Vagina (tissue), 2 donors: ENCODE measurements around the gene SLC5A6. TPM values are rescaled to one million over a fixed set of nuclear protein-coding genes. Genes with fewer than 3 reads are reported as not detected.

Experiments used
- DNase-seq, 2 donors: peaks; one replicate each; pipeline ENCODE4 v3.0.0-alpha.2; 2017; ENCODE audit errors: extremely low spot score in 2 of 2
- H3K27ac ChIP-seq: fragments of 200-600 bp; sonication (generic); one replicate; pipeline ENCODE4 v1.5.1; 2019
- H3K27me3 ChIP-seq: fragments of 200-600 bp; sonication (generic); one replicate; pipeline ENCODE4 v1.5.1; 2019
- H3K36me3 ChIP-seq, 2 donors: fragments of 200-600 bp; sonication (generic); one replicate each; pipeline ENCODE4 v1.5.1; 2017 to 2019
- H3K4me1 ChIP-seq: fragments of 200-600 bp; sonication (generic); one replicate; pipeline ENCODE4 v1.5.1; 2019
- H3K4me3 ChIP-seq, 2 donors: fragments of 200-600 bp; sonication (generic); 1 replicate in 1 of 2; 2 replicates in 1 of 2; pipeline ENCODE4 v1.5.1; 2016 to 2019
- H3K9me3 ChIP-seq: fragments of 200-600 bp; sonication (generic); one replicate; pipeline ENCODE4 v1.5.1; 2019
- CTCF ChIP-seq, 3 experiments: fragments of 450-650 bp in 2 of 3; fragments of 200-600 bp in 1 of 3; sonication (generic) in 1 of 3; IDR thresholded peaks; one replicate each; pipeline ENCODE4 v1.5.1; 2017 to 2019; ENCODE audit warnings: antibody characterized with exemption in 3 of 3, mild to moderate bottlenecking in 2 of 3, moderate library complexity in 2 of 3
- POLR2A ChIP-seq, 2 donors: fragments of 450-650 bp; IDR thresholded peaks; one replicate each; pipeline ENCODE4 v1.6.1; 2017; ENCODE audit warnings: antibody characterized with exemption in 2 of 2, mild to moderate bottlenecking in 2 of 2, moderate library complexity in 2 of 2
- POLR2AphosphoS5 ChIP-seq, 2 donors: sonication (generic); formaldehyde crosslinking; IDR thresholded peaks; one replicate each; pipeline ENCODE4 v1.9.0; 2017; ENCODE audit warnings: antibody characterized with exemption in 2 of 2, mild to moderate bottlenecking in 2 of 2, low read depth in 1 of 2; ENCODE audit not compliant: insufficient read depth in 1 of 2
- intact Hi-C: fragments of 100-400 bp; cut with DNase I; formaldehyde crosslinking; loops from one replicate; pipeline ENCODE4 v1.15.1; 2023
- total RNA-seq: library from RNA; depleted of rRNA; stranded (reverse); fragments of >200 nt; gene quantifications from one replicate; pipeline ENCODE4 v1.2.3, GENCODE V29; 2016

SLC5A6 gene
- total RNA-seq, 1 donor from 2014 or later: 37.3 TPM

DNA sequence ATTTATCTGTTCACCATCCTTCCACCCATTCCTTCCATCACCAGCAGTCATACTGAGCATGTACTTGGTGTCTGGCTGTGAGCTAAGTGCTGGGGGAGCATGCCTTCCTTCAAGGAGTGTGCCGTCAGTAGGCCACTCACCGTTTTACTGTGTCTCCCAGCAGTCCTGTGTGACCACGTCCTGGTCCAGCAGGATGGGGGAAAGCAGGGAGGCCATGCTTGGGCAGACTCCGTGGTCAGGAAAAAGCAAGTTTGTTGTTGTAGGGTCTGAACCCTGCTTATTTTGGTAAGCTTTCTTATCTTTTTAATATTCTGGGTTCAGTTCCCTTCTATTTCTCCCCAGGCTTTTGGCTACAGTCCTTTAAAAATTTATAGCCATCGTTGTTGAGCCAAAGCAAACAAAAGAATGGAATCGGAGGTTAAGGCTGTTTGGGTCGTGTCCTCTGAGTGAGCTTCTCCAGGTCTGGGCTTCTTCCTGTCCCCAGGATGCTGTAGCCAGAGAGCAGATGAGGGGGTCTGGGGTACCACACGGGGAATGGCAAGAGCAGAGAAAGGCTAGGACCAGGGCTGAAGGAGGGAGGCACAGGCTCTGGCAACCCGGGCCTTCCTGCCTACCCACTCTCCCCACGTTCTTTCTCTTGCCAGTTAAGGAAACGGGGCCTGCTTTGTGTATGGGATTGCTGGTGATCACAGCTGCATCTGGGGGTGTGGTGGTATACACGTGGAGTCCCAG lies 37.3 kb upstream of the SLC5A6 start:
- Histone ChIP-seq H3K36me3 (peaks cover 0 to under 1% of the 10 kb centered on the region in 2 donors), H3K27me3 (no peaks in the 10 kb centered on the region), H3K27ac (no peak overlapping the region), H3K9me3 (no peaks in the 10 kb centered on the region), H3K4me3 (no peak overlapping the region), H3K4me1 (no peaks in the 10 kb centered on the region)
- TF ChIP-seq POLR2AphosphoS5 (IDR thresholded peaks at IDR 0.05; ENCODE audit: insufficient read depth in 1 of 2, low read depth in 1 of 2) (no peak), POLR2A (IDR thresholded peaks at IDR 0.05) (no peak), CTCF (IDR thresholded peaks at IDR 0.05) (no peak)
- intact Hi-C loops: no loop called here
- DNase-seq: no peak

GRCh38 chr2:27247893-27248292 lies 35.8 kb upstream of the SLC5A6 start:
- intact Hi-C loops: no loop called here
- H3K36me3 ChIP-seq: peaks cover 0 to 15% of the 10 kb centered on the region in 2 donors
- H3K4me3 ChIP-seq: no peak overlapping the region
- no peaks in the 10 kb centered on the region for H3K4me1 ChIP-seq
- no peak for TF ChIP-seq CTCF (IDR thresholded peaks at IDR 0.05)
- H3K9me3 ChIP-seq: no peaks in the 10 kb centered on the region
- no peak overlapping the region for H3K27ac ChIP-seq
- no peak for DNase-seq
- H3K27me3 ChIP-seq: no peaks in the 10 kb centered on the region

- Histone ChIP-seq H3K4me3 (no peak overlapping the region), H3K9me3 (no peaks in the 10 kb centered on the region), H3K27me3 (no peaks in the 10 kb centered on the region), H3K36me3 (peaks cover 0 to 31% of the 10 kb centered on the region in 2 donors), H3K4me1 (no peaks in the 10 kb centered on the region), H3K27ac (no peak overlapping the region)
- no peak for TF ChIP-seq POLR2A (IDR thresholded peaks at IDR 0.05)
- TF ChIP-seq POLR2AphosphoS5 (IDR thresholded peaks at IDR 0.05; ENCODE audit: insufficient read depth in 1 of 2, low read depth in 1 of 2): no peak
- TF ChIP-seq CTCF (IDR thresholded peaks at IDR 0.05): no peak
- intact Hi-C loops: no loop called here
- DNase-seq: no peak
These were observed 33.6 kb upstream of the SLC5A6 start for GRCh38 chr2:27245626-27246025.

DNA sequence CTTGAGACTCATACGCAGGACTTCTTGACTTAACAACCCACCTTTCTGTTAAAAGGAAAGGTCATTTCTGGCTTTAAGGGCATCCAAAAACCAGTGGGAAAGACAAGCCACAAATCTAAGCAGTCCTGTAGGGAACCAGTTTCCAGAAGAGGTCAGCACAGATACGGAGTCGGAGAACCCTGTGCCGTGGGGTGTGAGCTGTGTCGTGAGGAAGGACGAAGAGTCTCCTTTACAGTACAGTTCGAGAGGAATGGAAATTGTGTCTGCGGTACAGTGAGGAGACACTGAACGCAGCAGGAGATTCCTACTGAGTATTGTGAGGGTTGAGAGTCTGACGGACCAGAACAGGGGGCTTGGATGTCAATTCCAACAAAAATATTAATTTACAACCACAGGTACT lies 33.0 kb upstream of the SLC5A6 start:
- TF ChIP-seq POLR2A (IDR thresholded peaks at IDR 0.05) (no peak), CTCF (IDR thresholded peaks at IDR 0.05) (no peak), POLR2AphosphoS5 (IDR thresholded peaks at IDR 0.05; ENCODE audit: insufficient read depth in 1 of 2, low read depth in 1 of 2) (no peak)
- Histone ChIP-seq H3K27ac (no peak overlapping the region), H3K9me3 (no peaks in the 10 kb centered on the region), H3K4me1 (no peaks in the 10 kb centered on the region), H3K27me3 (no peaks in the 10 kb centered on the region), H3K36me3 (peaks cover 0 to 32% of the 10 kb centered on the region in 2 donors), H3K4me3 (no peak overlapping the region)
- DNase-seq: no peak
- intact Hi-C loops: no loop called here

DNA sequence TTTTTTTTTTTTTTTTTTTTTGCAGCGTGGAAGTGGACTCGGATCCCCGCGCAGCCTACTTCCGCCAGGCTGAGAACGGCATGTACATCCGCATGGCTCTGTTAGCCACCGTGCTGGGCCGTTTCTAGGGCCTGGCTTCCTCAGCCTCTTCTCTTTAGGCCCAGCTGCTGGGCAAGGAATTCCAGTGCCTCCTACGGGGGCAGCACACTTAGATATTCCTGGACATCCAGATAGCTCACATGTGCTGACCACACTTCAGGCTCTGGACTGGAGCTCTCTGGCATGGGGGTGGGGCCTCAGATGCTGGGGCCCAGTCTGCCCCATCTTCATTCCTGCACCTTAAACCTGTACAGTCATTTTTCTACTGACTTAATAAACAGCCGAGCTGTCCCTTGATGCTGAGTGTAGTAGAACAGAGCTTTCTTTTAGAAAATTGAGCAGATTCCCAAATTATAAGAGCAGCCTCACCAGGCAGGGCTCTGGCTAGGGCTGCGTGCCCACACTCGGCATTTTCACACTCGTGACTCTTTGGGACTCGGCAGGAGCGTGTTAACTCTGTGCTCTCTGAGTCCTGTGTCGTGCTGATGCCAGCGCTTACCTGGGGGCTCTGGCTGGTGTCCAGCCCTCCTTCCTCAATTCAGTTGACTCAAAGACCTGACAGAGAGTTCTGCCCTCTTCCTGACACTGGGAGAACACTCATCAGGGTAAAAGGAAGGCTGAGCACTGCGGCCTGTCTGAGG lies 31.5 kb upstream of the SLC5A6 start:
- intact Hi-C loops: no loop called here
- TF ChIP-seq POLR2A (IDR thresholded peaks at IDR 0.05) (no peak), CTCF (IDR thresholded peaks at IDR 0.05) (no peak)

More for the DNA sequence above, 31.5 kb upstream of the SLC5A6 start:
- Histone ChIP-seq H3K9me3 (no peaks in the 10 kb centered on the region), H3K4me1 (no peaks in the 10 kb centered on the region), H3K36me3 (peaks cover 0 to 47% of the 10 kb centered on the region in 2 donors), H3K27ac (no peak overlapping the region), H3K4me3 (no peak overlapping the region), H3K27me3 (no peaks in the 10 kb centered on the region)
- DNase-seq: no peak
